GM23248 (cell line): ENCODE data around the gene CSAG2. TPM values are rescaled to one million over a fixed set of nuclear protein-coding genes. Genes with fewer than 3 reads are reported as not detected.
"Not testable (repeated sequence)": the region's sequence is repeated elsewhere in the genome, so short reads cannot be mapped to it uniquely, and the experiment has no call there.

Experiments used
- DNase-seq: peaks from one replicate; pipeline ENCODE4 v3.0.0-alpha.2; 2015
- H2AFZ ChIP-seq: fragments of 200-600 bp; sonication (generic); 2 replicates; pipeline ENCODE4 v1.6.1; 2016; ENCODE audit warnings: antibody characterized with exemption
- H3F3A ChIP-seq: fragments of 200-600 bp; sonication (generic); 2 replicates; pipeline ENCODE4 v1.6.1; 2016; ENCODE audit warnings: mild to moderate bottlenecking, antibody characterized with exemption, mixed run types; ENCODE audit not compliant: insufficient read depth
- H3K27ac ChIP-seq: fragments of 200-600 bp; sonication (generic); 2 replicates; pipeline ENCODE4 v1.5.1; 2016; ENCODE audit warnings: mild to moderate bottlenecking
- H3K27me3 ChIP-seq: fragments of 200-600 bp; sonication (generic); replicated peaks from 2 replicates; pipeline ENCODE4 v1.6.1; 2016; ENCODE audit warnings: mild to moderate bottlenecking; ENCODE audit not compliant: insufficient read depth
- H3K36me3 ChIP-seq: fragments of 200-600 bp; sonication (generic); 2 replicates; pipeline ENCODE4 v1.6.1; 2016; ENCODE audit warnings: low read depth, mild to moderate bottlenecking
- H3K4me1 ChIP-seq: fragments of 200-600 bp; sonication (generic); 2 replicates; pipeline ENCODE4 v1.6.1; 2016; ENCODE audit warnings: mild to moderate bottlenecking; ENCODE audit not compliant: insufficient read depth
- H3K4me2 ChIP-seq: fragments of 200-600 bp; sonication (generic); one replicate; pipeline ENCODE4 v1.6.1; 2016; ENCODE audit warnings: mild to moderate bottlenecking; ENCODE audit not compliant: unreplicated experiment
- H3K4me3 ChIP-seq: fragments of 200-600 bp; sonication (generic); 2 replicates; pipeline ENCODE4 v1.5.1; 2016; ENCODE audit warnings: mild to moderate bottlenecking
- H3K79me2 ChIP-seq: fragments of 200-600 bp; sonication (generic); 2 replicates; pipeline ENCODE4 v1.6.1; 2016; ENCODE audit warnings: mild to moderate bottlenecking; ENCODE audit not compliant: insufficient read depth
- H3K9ac ChIP-seq: fragments of 200-600 bp; sonication (generic); 2 replicates; pipeline ENCODE4 v1.6.1; 2016; ENCODE audit warnings: mild to moderate bottlenecking
- H3K9me2 ChIP-seq: fragments of 200-600 bp; sonication (generic); 2 replicates; pipeline ENCODE4 v1.6.1; 2016; ENCODE audit warnings: mixed run types, mild to moderate bottlenecking, moderate library complexity; ENCODE audit not compliant: insufficient read depth
- H3K9me3 ChIP-seq: fragments of 200-600 bp; sonication (generic); one replicate; pipeline ENCODE4 v1.6.1; 2017; ENCODE audit warnings: low read depth
- H4K20me1 ChIP-seq: fragments of 200-600 bp; sonication (generic); 2 replicates; pipeline ENCODE4 v1.6.0; 2016; ENCODE audit not compliant: insufficient read depth
- EZH2 ChIP-seq: fragments of 200-600 bp; sonication (generic); IDR thresholded peaks from 2 replicates; pipeline ENCODE4 v1.6.1; 2018; ENCODE audit warnings: antibody characterized with exemption, mild to moderate bottlenecking; ENCODE audit not compliant: insufficient read depth, poor library complexity, severe bottlenecking
- EZH2phosphoT487 ChIP-seq: fragments of 200-600 bp; sonication (generic); IDR thresholded peaks from 2 replicates; pipeline ENCODE4 v1.6.1; 2018; ENCODE audit warnings: antibody characterized with exemption, moderate library complexity, mild to moderate bottlenecking, low read depth; ENCODE audit not compliant: insufficient read depth
- WGBS, 2 experiments: methylation state at CpG; one replicate each; pipeline ENCODE4 v1.1.6; 2015 to 2017; ENCODE audit warnings: low lambda C conversion rate in 2 of 2, low coverage in 1 of 2; ENCODE audit errors: missing lambda C conversion rate in 2 of 2; 5-methylcytosine and 5-hydroxymethylcytosine counted together
- in situ Hi-C: fragments of 300-500 bp; cut with MboI; formaldehyde crosslinking; loops from 2 replicates; pipeline ENCODE4 v1.15.0; 2020
- polyA plus RNA-seq: library from polyadenylated mRNA; unstranded; fragments of >200 nt; fragmentation: Nextera tagmentation; extraction: Ambion mirVana; gene quantifications from 2 replicates; pipeline ENCODE4 v1.2.1, GENCODE V29; 2016
- total RNA-seq: library from RNA; depleted of rRNA; stranded (reverse); fragments of >200 nt; shearing (Covaris generic); gene quantifications from 2 replicates; pipeline ENCODE4 v1.2.3, GENCODE V29; 2014

CSAG2 gene
- total and polyA plus RNA-seq, 2 experiments from 2014 or later, result not detected

- Histone ChIP-seq H3K27me3 (no peaks in the 10 kb centered on the region), H3K4me3 (no peak overlapping the region), H3F3A (no peaks in the 10 kb centered on the region), H2AFZ (no peak overlapping the region), H3K4me2 (no peak overlapping the region), H3K9ac (no peak overlapping the region), H3K9me3 (no peaks in the 10 kb centered on the region), H3K36me3 (no peaks in the 10 kb centered on the region), H3K9me2 (no peaks in the 10 kb centered on the region), H4K20me1 (no peaks in the 10 kb centered on the region), H3K79me2 (no peaks in the 10 kb centered on the region), H3K27ac (no peak overlapping the region), H3K4me1 (no peaks in the 10 kb centered on the region)
- no peak for DNase-seq
- WGBS, 2 experiments, result 23 to 45% methylated on average over 7 to 9 of the region's 12 CpGs
- TF ChIP-seq EZH2phosphoT487 (no peak), EZH2 (no peak)
- in situ Hi-C loops, result no loop called here
Observed at GRCh38 chrX:152735860-152736511, 26.9 kb upstream of the CSAG2 start.

- 9 to 21% methylated on average over 2 of the region's 2 CpGs for WGBS, 2 experiments
- H3K9me3 ChIP-seq, result no peaks in the 10 kb centered on the region
Observed at GRCh38 chrX:152735101-152735500, 26.0 kb upstream of the CSAG2 start.

GRCh38 chrX:152734143-152734858 lies 25.2 kb upstream of the CSAG2 start:
- H3F3A ChIP-seq, H3K27ac ChIP-seq, H3K4me2 ChIP-seq, H3K27me3 ChIP-seq, H2AFZ ChIP-seq, in situ Hi-C loops, H4K20me1 ChIP-seq, H3K9me3 ChIP-seq, H3K79me2 ChIP-seq, H3K36me3 ChIP-seq, H3K4me1 ChIP-seq, H3K4me3 ChIP-seq, H3K9me2 ChIP-seq, H3K9ac ChIP-seq, DNase-seq: not testable (repeated sequence)
- 72 to 76% methylated on average over 12 to 19 of the region's 22 CpGs for WGBS, 2 experiments

More at GRCh38 chrX:152735101-152735500, 26.0 kb upstream of the CSAG2 start:
- no peak overlapping the region for H3K4me2 ChIP-seq
- no peak overlapping the region for H3K4me3 ChIP-seq
- no peak overlapping the region for H2AFZ ChIP-seq
- no peaks in the 10 kb centered on the region for H3F3A ChIP-seq
- H3K27me3 ChIP-seq, result no peaks in the 10 kb centered on the region
- in situ Hi-C loops, result no loop called here
- TF ChIP-seq EZH2, result no peak
- no peak for TF ChIP-seq EZH2phosphoT487
- H3K27ac ChIP-seq, result no peak overlapping the region
- no peaks in the 10 kb centered on the region for H3K79me2 ChIP-seq
- H3K9me2 ChIP-seq, result no peaks in the 10 kb centered on the region
- H3K36me3 ChIP-seq, result no peaks in the 10 kb centered on the region
- no peaks in the 10 kb centered on the region for H4K20me1 ChIP-seq
- DNase-seq, result no peak
- H3K9ac ChIP-seq, result no peak overlapping the region
- no peaks in the 10 kb centered on the region for H3K4me1 ChIP-seq

- no peak within 1 kb of the TSS for H2AFZ ChIP-seq
- H3K36me3 ChIP-seq, result no peaks in the 10 kb centered on the region
- H3K79me2 ChIP-seq, result no peaks in the 10 kb centered on the region
- 8 to 74% methylated on average over 2 to 14 of the region's 21 CpGs for WGBS, 2 experiments
- H3K9ac ChIP-seq, result no peak within 1 kb of the TSS
- no peak within 1 kb of the TSS for H3K4me3 ChIP-seq
- H3K9me2 ChIP-seq, result no peaks in the 10 kb centered on the region
- no peaks in the 10 kb centered on the region for H3K4me1 ChIP-seq
- no peaks in the 10 kb centered on the region for H3K27me3 ChIP-seq
- H4K20me1 ChIP-seq, result no peaks in the 10 kb centered on the region
- in situ Hi-C loops, result no loop called here
- no peaks in the 10 kb centered on the region for H3F3A ChIP-seq
- H3K9me3 ChIP-seq, result no peaks in the 10 kb centered on the region
- no peak within 1 kb of the TSS for H3K27ac ChIP-seq
- H3K4me2 ChIP-seq, result no peak within 1 kb of the TSS
- TF ChIP-seq EZH2, result no peak
- no peak for TF ChIP-seq EZH2phosphoT487
- DNase-seq, result no peak
Observed at GRCh38 chrX:152733261-152733975, 24.3 kb upstream of the CSAG2 start, which contains the start of the genes CSAG1 and MAGEA12. CSAG1 (minus strand) TSS chrX:152733721; CDS start chrX:152732460, 1,261 bp downstream. MAGEA12 (plus strand) TSS chrX:152733757; CDS start chrX:152736162, 2,405 bp downstream.
